ENCODE measurements around the gene GZMH.
"Not testable (repeated sequence)": the region's sequence is repeated elsewhere in the genome, so short reads cannot be mapped to it uniquely, and the experiment has no call there.

The GZMH gene

DNA sequence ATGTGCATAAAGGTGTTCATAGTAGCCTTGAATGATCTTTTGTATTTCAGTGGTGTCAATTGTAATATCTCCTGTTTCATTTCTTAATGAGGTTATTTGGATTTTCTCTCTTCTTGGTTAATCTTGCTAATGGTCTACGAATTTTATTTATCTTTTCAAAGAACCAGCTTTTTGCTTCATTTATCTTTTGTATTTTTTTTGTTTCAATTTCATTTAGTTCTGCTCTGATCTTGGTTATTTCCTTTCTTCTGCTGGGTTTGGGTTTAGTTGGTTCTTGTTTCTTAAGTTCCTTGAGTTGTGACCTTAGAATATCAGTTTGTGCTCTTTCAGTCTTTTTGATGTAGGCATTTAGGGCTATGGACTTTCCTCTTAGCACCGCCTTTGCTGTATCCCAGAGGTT lies 18.5 kb downstream of the GZMH start:
- not testable (repeated sequence) for DNase-seq

- not testable (repeated sequence) for DNase-seq
These were observed 25.1 kb downstream of the GZMH start for GRCh38 chr14:24584402-24584801.

GRCh38 chr14:24578558-24578957 lies 30.9 kb downstream of the GZMH start:
- DNase-seq = no peak

- no peak for DNase-seq
These were observed 32.7 kb downstream of the GZMH start for GRCh38 chr14:24576771-24577170.

- no peak for DNase-seq
These were observed 33.3 kb downstream of the GZMH start, which contains the start of gene CTSG for GRCh38 chr14:24576182-24576581. Gene CTSG, minus strand, starts transcription at chr14:24576250. Its CDS starts 27 bp downstream, at chr14:24576223.

DNA sequence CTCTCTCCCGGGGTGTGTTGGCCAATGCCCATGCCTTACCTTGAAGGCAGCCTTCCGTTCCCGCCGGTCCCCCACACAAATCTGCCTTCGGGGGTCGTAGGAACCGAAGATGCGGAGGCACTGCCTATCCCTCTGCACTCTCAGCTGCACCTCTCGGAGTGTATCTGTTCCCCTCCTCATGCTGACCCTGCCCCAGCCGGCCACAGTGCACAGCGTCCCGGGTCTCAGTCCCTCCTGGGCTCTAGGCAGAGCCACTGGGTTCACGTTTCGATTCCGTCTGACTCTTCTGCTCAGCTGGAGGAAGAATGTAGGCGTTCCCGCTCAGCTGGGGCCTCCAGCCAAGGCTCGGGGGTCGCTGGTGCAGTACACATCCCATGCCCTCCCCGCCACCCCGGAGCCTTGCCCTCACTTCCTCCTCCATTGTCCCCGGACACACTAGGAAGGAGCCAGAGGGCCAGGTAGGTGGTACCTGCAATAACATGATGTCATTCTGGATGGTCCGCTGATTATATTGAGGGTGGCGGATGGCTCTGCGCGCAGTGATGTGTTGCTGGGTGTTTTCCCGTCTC lies 35.2 kb downstream of the GZMH start:
- no peak for DNase-seq

DNA sequence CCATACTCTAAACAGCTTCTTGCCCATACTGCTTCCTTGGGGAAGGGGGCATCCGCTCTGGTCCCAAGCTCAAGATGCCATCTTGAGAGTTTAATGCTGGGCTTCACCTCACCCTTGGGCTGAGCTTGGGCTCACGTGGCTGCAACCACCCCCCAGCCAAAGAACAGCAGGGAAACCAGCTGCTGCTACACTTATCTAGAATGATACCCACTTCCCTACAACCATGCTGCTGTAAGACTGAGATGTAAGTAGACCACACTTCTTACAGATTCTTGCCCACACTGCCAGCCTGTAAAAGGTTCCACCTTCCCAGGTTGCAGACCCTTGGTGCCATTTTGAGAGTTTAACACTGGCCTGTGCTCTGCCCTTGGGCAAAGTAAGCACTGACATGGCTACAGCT lies 43.2 kb downstream of the GZMH start:
- no peak for DNase-seq

DNA sequence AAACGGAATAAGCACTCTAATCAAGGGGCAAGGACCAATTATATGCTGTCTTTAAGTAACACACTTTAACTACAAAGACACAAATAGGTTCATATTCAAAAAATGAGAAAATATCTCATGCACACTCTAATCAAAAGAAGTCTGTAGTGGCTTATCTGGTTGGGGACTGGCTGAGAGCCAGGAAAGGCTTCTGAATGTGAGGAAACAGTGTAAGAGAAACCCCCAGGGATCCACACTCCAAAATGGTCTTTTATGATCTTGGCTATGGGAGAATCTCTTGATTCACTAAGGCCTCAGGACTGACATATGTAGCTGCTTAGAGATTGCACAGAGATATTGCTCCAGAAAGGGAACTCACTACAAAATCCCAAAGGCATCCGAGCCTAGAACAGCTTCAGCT lies 43.7 kb downstream of the GZMH start:
- no peak for DNase-seq

GRCh38 chr14:24563505-24563904 lies 46.0 kb downstream of the GZMH start:
- no peak for DNase-seq

GRCh38 chr14:24556756-24557155 lies 52.7 kb downstream of the GZMH start:
- no peak for DNase-seq

Measured in activated gamma-delta T cell treated with Interleukin-2 at 50 U/mL for 16 hours (primary cell).